ENCODE results near the gene TRAPPC1.
"Not testable (repeated sequence)": the region's sequence is repeated elsewhere in the genome, so short reads cannot be mapped to it uniquely, and the experiment has no call there.

The TRAPPC1 gene

GRCh38 chr17:7931709-7932482 is at the start of gene TRAPPC1, which contains the start of gene CNTROB:
TRAPPC1 (minus strand) TSS chr17:7931946; CDS start chr17:7931829, 117 bp downstream.
CNTROB (plus strand) TSS chr17:7932206; CDS start chr17:7933080, 874 bp downstream.
- peak; percentile 97 for DNase-seq

- DNase-seq: no peak
Observed at GRCh38 chr17:7977805-7978204, 46.1 kb upstream of the TRAPPC1 start.

GRCh38 chr17:7977039-7977438 is 45.3 kb upstream of the TRAPPC1 start:
- no peak for DNase-seq

GRCh38 chr17:7974638-7975131 is 42.9 kb upstream of the TRAPPC1 start:
- DNase-seq: no peak

GRCh38 chr17:7972131-7972785 is 40.5 kb upstream of the TRAPPC1 start:
- DNase-seq: no peak

GRCh38 chr17:7971651-7972050 is 39.9 kb upstream of the TRAPPC1 start:
- no peak for DNase-seq

GRCh38 chr17:7969433-7969832 is 37.7 kb upstream of the TRAPPC1 start:
- no peak for DNase-seq

GRCh38 chr17:7967751-7968150 is 36.0 kb upstream of the TRAPPC1 start:
- no peak for DNase-seq

GRCh38 chr17:7961421-7961820 is 29.7 kb upstream of the TRAPPC1 start:
- DNase-seq: no peak

- DNase-seq: no peak
Observed at GRCh38 chr17:7959503-7960253, 27.9 kb upstream of the TRAPPC1 start.

GRCh38 chr17:7956228-7956965 is 24.7 kb upstream of the TRAPPC1 start:
- DNase-seq: no peak

GRCh38 chr17:7955414-7956227 is 23.9 kb upstream of the TRAPPC1 start:
- no peak for DNase-seq

GRCh38 chr17:7953266-7953665 is 21.5 kb upstream of the TRAPPC1 start:
- not testable (repeated sequence) for DNase-seq

GRCh38 chr17:7951143-7951792 is 19.5 kb upstream of the TRAPPC1 start:
- no peak for DNase-seq

GRCh38 chr17:7950578-7950977 is 18.8 kb upstream of the TRAPPC1 start:
- DNase-seq: no peak

GRCh38 chr17:7947651-7948050 is 15.9 kb upstream of the TRAPPC1 start:
- DNase-seq: no peak

- no peak for DNase-seq
Observed at GRCh38 chr17:7946441-7946840, 14.7 kb upstream of the TRAPPC1 start.

GRCh38 chr17:7945651-7946050 is 13.9 kb upstream of the TRAPPC1 start:
- DNase-seq: no peak

- DNase-seq: no peak
Observed at GRCh38 chr17:7944326-7944725, 12.6 kb upstream of the TRAPPC1 start.

GRCh38 chr17:7943291-7943690 is 11.5 kb upstream of the TRAPPC1 start:
- DNase-seq: no peak

- no peak for DNase-seq
Observed at GRCh38 chr17:7940743-7941142, 9.0 kb upstream of the TRAPPC1 start.
